C4-2B (cell line): ENCODE results near the gene SLN.

ENCODE experiments used
- CTCF ChIP-seq: fragments of 450-650 bp; conservative IDR thresholded peaks from 2 replicates; pipeline ENCODE4 v1.5.1; 2017; ENCODE audit warnings: mild to moderate bottlenecking
- ZFX ChIP-seq: fragments of 450-650 bp; IDR thresholded peaks from 2 replicates; pipeline ENCODE4 v1.6.1; 2017

- TF ChIP-seq CTCF, result no peak
- TF ChIP-seq ZFX, result no peak
Observed at GRCh38 chr11:107669191-107669740, 42.6 kb downstream of the SLN start.
